SH-SY5Y (cell line): Measurements from ENCODE around the gene IL4I1.

Source experiments
- GATA2 ChIP-seq: IDR thresholded peaks from 2 replicates; pipeline ENCODE4 v1.6.1; 2011; ENCODE audit warnings: mild to moderate bottlenecking, low read depth, low read length
- GATA3 ChIP-seq: IDR thresholded peaks from 2 replicates; pipeline ENCODE4 v1.6.1; 2011; ENCODE audit warnings: low read depth, mild to moderate bottlenecking, low read length, moderate library complexity

DNA sequence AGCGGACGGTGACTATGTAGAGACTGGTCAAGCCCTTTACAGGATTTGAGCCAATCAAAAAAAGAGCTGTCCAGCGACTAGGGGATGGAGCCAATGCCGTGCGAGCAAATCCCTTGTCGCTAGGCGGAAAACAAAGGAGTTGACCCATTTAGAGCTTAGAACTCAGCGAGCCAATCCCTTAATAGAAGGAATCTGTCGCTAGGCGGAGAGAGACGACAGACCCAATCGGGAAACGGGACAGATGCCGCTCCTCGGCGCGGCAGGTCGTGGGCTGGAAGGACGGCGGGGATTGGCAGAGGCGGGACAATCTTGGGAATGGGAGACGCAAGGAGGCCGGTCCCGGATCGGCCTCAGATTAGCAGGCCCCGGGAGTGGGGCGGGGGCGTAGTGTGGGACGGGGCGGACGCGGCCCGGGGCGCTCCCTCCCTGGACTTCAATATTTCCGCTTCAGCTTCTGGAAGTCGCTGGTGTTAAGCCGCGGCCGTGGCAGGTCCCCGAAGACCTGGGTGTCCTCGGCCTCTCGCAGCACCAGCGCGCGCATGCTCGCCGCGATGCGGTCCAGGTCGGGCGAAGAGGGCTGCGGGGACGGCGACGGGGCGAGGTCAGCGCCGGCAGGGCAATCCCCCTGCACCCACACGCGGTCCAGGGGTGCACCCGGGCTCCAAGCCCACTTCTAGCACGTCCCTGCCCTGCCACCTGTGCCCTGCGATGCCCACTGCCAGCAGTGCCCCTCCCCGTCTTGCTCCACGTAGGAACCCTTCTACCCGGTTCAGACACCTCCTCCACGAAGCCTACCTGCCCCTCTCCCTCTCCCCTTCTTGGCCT is 27.0 kb downstream of the IL4I1 start:
- TF ChIP-seq GATA2 (peak; percentile 21; the same call in 1 of the 2 replicates), GATA3 (no peak)
